NCI-H82 treated with DMSO at 0.1 percent for 48 hours (cell line): ENCODE results near the gene KCNK1.

Experiments
- DNase-seq: peaks from one replicate; lab custom pipeline; 2025; ENCODE audit not compliant: unreplicated experiment; lab: John Stamatoyannopoulos, UW

KCNK1 gene

GRCh38 chr1:233613252-233614172, at the start of gene KCNK1:
TSS of gene KCNK1 (plus strand) at chr1:233614106. CDS start at chr1:233614172, 66 bp downstream.
- no peak for DNase-seq

- no peak for DNase-seq
Observed at GRCh38 chr1:233565313-233565712, 48.6 kb upstream of the KCNK1 start.

- no peak for DNase-seq
Observed at GRCh38 chr1:233566886-233567285, 47.0 kb upstream of the KCNK1 start.

GRCh38 chr1:233569636-233570035, 44.3 kb upstream of the KCNK1 start:
- DNase-seq, result no peak

- DNase-seq, result no peak
Observed at GRCh38 chr1:233570216-233570615, 43.7 kb upstream of the KCNK1 start.

GRCh38 chr1:233570706-233571105, 43.2 kb upstream of the KCNK1 start:
- DNase-seq, result no peak

- no peak for DNase-seq
Observed at GRCh38 chr1:233572896-233573295, 41.0 kb upstream of the KCNK1 start.

GRCh38 chr1:233575450-233575849, 38.5 kb upstream of the KCNK1 start:
- DNase-seq, result no peak

- no peak for DNase-seq
Observed at GRCh38 chr1:233582439-233582838, 31.5 kb upstream of the KCNK1 start.

- no peak for DNase-seq
Observed at GRCh38 chr1:233584376-233584775, 29.5 kb upstream of the KCNK1 start.

- no peak for DNase-seq
Observed at GRCh38 chr1:233584931-233585330, 29.0 kb upstream of the KCNK1 start.

- DNase-seq, result no peak
Observed at GRCh38 chr1:233586301-233586700, 27.6 kb upstream of the KCNK1 start.

GRCh38 chr1:233587196-233587595, 26.7 kb upstream of the KCNK1 start:
- no peak for DNase-seq

GRCh38 chr1:233587958-233588799, 25.7 kb upstream of the KCNK1 start:
- no peak for DNase-seq

GRCh38 chr1:233597489-233597901, 16.4 kb upstream of the KCNK1 start:
- no peak for DNase-seq

GRCh38 chr1:233598891-233599541, 14.9 kb upstream of the KCNK1 start:
- DNase-seq, result no peak

- no peak for DNase-seq
Observed at GRCh38 chr1:233599542-233600073, 14.3 kb upstream of the KCNK1 start.

GRCh38 chr1:233600488-233600887, 13.4 kb upstream of the KCNK1 start:
- no peak for DNase-seq

GRCh38 chr1:233603478-233603877, 10.4 kb upstream of the KCNK1 start:
- no peak for DNase-seq

GRCh38 chr1:233605205-233605604, 8.7 kb upstream of the KCNK1 start:
- no peak for DNase-seq

GRCh38 chr1:233606813-233607212, 7.1 kb upstream of the KCNK1 start:
- DNase-seq, result no peak
